Measurements from ENCODE around the gene UBAC2.

The UBAC2 gene

GRCh38 chr13:99373436-99373835 is 172.8 kb downstream of the UBAC2 start:
- H3K4me3 ChIP-seq (replicated peaks; ENCODE audit: low read depth, low read length): no peak overlapping the region
- DNase-seq (ENCODE audit: low read depth): no peak
- TF ChIP-seq, protein P1, sequence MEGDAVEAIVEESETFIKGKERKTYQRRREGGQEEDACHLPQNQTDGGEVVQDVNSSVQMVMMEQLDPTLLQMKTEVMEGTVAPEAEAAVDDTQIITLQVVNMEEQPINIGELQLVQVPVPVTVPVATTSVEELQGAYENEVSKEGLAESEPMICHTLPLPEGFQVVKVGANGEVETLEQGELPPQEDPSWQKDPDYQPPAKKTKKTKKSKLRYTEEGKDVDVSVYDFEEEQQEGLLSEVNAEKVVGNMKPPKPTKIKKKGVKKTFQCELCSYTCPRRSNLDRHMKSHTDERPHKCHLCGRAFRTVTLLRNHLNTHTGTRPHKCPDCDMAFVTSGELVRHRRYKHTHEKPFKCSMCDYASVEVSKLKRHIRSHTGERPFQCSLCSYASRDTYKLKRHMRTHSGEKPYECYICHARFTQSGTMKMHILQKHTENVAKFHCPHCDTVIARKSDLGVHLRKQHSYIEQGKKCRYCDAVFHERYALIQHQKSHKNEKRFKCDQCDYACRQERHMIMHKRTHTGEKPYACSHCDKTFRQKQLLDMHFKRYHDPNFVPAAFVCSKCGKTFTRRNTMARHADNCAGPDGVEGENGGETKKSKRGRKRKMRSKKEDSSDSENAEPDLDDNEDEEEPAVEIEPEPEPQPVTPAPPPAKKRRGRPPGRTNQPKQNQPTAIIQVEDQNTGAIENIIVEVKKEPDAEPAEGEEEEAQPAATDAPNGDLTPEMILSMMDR (IDR thresholded peaks at IDR 0.05; ENCODE audit: low read length, missing control alignments): no peak

DNA sequence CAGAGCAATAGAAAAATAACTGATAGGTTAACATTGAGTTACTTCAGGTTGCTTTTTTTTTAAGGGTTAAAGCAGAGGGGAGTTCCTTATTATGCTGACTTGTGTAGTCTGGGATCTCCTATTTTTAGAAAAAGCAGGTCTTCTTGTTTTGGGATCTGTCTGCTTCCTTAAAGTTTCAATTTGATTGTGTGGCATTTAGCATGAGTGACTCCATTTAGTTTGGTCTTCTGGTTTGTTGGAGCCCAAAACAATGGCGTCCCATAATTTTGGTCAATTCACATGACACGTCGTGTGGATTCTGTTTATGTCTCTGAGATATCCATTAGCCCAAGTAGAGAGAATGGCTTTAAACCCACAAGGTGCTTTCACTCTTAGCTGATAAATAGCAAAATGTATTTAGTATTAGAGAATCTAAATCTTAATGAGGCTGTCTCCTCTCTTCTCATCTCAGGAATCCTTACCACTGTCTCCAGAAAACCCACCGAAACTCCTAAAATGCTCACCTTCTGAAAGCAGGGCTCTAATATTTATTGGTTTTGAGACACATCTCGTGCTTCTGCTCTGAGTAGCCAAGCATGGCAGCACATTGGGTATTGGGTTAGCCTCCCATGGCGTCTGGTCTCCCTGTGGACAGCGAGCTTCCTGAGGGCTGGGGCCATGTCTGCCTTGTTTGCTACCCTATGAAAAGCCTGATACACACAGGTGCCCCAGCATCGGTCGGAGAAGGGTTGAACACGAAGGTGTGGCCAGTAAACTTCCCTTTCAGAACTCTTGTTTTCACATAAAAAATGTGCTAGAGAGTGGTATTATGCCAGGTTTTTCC is 173.7 kb downstream of the UBAC2 start:
- DNase-seq (ENCODE audit: low read depth): no peak
- TF ChIP-seq, protein P1 (IDR thresholded peaks at IDR 0.05; ENCODE audit: low read length, missing control alignments): no peak
- no peak overlapping the region for H3K4me3 ChIP-seq (replicated peaks; ENCODE audit: low read depth, low read length)

DNA sequence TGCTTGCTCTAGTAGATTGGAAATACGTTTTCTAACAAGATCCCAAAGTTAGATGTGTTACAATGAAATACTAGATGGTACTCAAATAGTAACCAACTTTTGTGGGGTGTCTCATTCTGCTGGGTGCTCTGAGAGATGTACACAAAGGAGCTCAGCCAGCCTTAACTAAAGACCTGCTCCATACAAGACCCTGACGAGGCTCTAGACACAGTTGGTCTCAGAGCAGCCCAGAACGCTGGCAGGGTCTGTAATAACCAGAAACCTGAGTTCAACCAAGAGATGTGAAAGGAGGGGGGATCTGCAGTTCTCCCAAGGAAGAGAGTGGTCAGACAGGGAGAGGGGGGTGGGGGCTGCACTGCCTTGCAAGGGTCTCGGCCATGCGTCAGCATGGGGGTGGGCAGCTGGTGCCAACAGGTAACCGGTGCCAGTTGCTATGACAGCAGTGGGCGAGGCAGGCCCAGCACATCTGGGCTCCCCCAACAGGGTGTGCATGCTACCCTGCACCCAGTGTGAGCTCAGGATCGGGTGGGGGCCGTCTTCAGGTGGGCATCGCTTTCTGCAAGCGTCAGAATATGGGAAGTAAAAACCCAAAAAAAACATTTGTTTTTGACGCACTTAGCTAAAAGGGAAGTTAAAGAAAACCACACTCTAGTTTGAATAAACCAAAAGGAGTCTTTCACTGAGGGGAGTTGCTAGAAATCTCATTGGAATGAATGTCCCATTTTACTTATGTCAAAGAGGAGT is 174.5 kb downstream of the UBAC2 start:
- TF ChIP-seq, protein P1 (IDR thresholded peaks at IDR 0.05; ENCODE audit: low read length, missing control alignments): no peak
- no peak for DNase-seq (ENCODE audit: low read depth)
- no peak overlapping the region for H3K4me3 ChIP-seq (replicated peaks; ENCODE audit: low read depth, low read length)

GRCh38 chr13:99375738-99376080 is 175.1 kb downstream of the UBAC2 start:
- no peak for DNase-seq (ENCODE audit: low read depth)
- TF ChIP-seq, protein P1 (IDR thresholded peaks at IDR 0.05; ENCODE audit: low read length, missing control alignments): no peak
- no peak overlapping the region for H3K4me3 ChIP-seq (replicated peaks; ENCODE audit: low read depth, low read length)

- DNase-seq (ENCODE audit: low read depth): no peak
- H3K4me3 ChIP-seq (replicated peaks; ENCODE audit: low read depth, low read length): no peak overlapping the region
- TF ChIP-seq, protein P1 (IDR thresholded peaks at IDR 0.05; ENCODE audit: low read length, missing control alignments): no peak
These were observed 175.5 kb downstream of the UBAC2 start for GRCh38 chr13:99376132-99376531.

GRCh38 chr13:99376924-99377323 is 176.3 kb downstream of the UBAC2 start:
- no peak overlapping the region for H3K4me3 ChIP-seq (replicated peaks; ENCODE audit: low read depth, low read length)
- no peak for DNase-seq (ENCODE audit: low read depth)
- TF ChIP-seq, protein P1 (IDR thresholded peaks at IDR 0.05; ENCODE audit: low read length, missing control alignments): no peak
